NCI-H2171 treated with DMSO at 0.1 percent for 48 hours (cell line): ENCODE data around the gene B4GALNT2.
"Not testable (repeated sequence)": the region's sequence is repeated elsewhere in the genome, so short reads cannot be mapped to it uniquely, and the experiment has no call there.

Experiments used
- DNase-seq: peaks from one replicate; lab custom pipeline; 2025; lab: John Stamatoyannopoulos, UW

The B4GALNT2 gene

DNA sequence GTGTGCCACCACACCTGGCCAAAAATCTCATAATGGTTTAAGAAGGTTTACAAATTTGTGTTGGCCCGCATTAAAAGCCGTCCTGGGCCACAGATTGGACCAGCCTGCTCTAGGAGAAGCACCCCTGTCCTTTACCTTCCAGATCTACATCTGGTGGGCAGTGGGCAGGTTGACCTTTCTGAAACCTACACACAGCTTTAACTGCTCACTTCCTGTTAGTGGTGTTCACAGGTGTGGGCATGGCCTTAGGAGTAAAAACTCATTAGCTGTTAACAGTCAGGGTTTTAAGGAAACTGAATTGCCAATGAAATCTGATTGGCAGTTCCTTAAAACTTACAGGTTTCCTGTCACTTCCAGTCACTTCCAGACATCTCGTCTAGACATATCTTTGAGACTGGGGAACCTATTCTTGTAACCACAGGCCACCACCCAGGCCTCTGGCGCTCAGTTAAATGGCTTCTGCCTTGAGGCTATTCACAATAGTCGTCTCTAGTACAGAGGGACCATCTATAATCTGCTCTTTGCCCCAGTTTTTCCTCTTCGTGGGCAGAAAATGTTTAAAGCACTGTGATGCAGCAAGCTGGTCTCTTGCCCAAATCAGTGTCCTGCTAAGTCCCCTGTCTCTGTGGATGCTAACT lies 48.5 kb downstream of the B4GALNT2 start:
- no peak for DNase-seq

DNA sequence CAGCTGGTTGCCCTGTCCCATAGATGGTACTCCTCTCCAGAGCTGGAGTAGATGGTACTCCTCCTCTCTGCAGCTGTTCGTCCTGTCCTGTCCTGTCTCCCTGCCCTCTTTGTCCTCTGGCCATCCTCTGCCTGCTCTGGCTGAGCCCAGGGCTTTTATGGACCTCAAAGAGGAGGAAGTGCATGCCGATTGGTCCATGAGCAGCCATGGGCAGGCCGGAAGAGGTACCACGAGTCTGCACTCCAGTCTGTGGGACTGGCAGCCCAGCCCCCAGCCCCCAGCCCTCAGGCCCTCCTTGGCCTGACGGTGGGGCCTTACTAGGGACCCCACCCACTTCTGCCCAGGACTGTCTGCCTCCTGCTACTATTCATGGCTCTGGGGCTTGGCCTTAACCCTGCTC lies 50.8 kb downstream of the B4GALNT2 start:
- DNase-seq, result no peak

DNA sequence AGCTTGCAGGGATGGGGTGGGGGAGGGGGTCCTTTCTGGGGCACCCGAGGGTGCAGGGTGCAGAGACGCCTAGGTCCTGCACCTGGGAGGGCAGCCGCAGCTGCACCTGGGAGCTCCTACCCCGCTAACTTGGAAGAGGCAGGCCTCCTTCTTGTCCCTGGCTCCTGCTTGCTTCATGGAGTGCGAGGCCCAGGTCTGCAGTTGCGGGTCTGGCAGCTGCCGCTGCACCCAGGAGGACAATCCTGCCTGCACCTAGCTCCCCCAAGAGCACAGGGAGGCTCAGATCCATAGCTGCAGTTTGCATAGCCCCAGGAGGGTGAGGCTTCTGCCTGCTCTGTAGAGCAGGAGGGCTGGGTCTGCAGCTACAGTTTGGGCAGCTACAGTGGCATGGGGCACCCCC lies 51.2 kb downstream of the B4GALNT2 start:
- DNase-seq, result no peak

DNA sequence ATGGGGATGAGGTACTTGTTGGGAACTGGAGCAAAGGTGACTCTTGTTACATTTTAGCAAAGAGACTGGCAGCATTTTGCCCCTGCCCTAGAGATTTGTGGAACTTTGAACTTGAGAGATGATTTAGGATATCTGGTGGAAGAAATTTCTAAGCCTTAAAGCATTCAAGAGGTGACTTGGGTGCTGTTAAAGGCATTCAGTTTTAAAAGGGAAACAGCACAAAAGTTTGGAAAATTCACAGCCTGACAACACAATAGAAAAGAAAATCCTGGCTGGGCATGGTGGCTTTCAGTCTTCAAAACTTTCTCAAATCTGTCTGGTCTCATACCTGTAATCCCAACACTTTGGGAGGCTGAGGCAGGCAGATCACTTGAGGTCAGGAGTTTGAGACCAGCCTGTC lies 52.0 kb downstream of the B4GALNT2 start:
- DNase-seq, result not testable (repeated sequence)

DNA sequence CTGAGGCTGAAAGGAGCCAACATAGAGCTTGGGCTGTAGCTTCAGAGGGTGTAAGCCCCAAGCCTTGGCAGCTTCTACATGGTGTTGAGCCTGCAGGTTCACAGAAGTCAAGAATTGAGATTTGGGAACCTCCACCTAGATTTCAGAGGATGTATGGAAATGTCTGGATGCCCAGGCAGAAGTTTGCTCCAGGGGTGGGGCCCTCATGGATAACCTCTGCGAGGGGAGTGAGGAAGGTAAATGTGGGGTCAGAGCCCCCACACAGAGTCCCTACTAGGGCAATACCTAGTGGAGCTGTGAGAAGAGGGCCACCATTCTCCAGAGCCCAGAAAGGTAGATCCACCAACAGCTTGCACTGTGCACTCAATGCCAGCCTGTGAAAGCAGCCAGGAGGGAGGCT lies 52.8 kb downstream of the B4GALNT2 start:
- not testable (repeated sequence) for DNase-seq

DNA sequence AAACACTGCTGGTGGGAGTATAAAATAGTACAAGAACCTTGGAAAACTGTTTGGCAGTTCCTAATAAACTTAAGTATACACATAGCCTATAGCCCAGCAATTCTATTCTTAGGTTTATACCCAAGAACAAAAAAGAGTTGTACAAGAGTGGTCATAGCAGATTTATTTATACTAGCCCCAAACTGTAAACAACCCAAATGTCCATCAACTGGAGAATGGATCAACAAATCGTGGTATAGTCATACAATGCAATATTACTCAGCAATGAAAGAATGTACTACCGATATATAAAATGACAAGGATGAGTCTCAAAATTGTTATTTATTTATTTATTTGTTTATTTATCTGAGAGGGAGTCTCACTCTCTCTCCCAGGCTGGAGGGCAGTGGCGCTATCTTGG lies 54.7 kb downstream of the B4GALNT2 start:
- DNase-seq, result no peak

DNA sequence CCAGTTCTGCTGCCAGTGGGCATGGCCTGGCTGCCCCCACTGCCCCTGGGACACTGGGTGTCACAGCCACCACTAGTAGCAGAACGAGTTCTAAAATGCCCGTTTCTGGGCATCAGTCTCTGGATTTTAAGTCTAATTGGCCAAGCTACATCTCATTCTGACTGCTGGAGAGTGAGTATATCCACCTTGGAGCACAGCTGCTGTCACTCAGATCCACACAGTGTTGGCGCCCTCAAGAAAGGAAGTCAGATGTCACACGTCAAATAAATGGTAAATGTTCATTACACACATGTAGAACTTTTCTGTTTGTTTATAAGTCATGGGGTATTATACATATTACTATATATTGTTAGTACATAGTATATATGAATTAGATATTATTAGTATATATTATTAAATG lies 58.4 kb downstream of the B4GALNT2 start:
- DNase-seq, result peak; percentile 1

DNA sequence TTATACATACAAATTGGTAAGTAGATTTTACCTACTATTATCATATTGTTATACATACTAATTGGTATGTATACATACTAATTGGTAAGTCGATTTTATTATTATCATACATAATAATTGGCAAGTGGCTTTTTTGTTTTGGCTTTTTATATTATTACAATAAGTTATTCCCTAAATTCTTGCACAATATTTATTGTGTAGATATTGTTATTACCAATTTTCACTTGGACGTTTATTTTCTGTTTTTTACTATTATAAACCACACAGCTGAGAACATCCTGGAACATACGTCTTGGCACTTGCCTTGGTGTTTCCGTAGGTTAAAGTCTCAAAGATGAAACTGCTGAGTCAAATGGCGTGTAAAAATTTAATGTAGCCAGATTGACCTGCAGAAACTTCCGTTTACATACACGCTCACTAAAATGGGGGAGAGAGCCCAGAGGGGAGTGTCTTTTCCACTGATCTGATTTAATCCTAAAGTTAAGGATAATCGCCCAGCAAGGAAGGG lies 58.9 kb downstream of the B4GALNT2 start:
- DNase-seq, result no peak

DNA sequence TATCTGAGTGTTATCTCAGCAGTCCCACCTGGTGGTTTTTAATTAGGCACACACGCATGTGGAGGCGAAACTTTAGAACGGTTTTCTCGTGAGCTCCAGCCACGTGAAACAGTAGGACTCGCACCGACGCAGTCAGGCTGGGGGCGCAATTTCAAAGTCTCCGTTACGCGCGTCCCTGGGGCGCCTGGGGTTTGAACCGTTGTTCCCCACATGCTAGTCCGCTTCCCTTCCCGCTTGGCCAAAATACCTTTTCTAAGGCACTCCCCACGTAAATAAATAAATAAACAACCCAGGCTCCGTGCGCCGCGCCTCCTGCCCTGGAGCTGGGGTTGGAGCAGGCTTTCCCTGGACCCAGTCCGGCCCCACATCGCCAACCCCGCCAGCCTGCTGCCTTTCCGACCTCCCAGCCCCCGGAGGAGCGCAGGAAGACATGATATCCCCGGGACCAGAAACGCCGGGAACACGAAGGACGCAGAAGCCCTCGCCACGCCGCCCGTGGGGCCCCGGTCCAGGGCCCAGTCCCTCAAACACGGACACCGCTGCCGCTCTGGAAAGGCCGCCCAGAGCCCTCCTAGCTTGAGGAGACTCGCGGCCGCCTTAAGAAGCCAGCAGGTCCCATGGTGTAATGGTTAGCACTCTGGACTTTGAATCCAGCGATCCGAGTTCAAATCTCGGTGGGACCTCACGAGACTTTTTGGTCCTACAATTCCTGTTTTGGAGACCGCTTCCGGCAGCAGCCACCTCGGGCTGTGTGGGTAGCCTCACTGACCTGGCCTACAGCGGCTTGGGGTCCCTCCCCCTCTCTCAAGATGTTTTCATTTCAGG lies 59.6 kb downstream of the B4GALNT2 start:
- DNase-seq, result peak; percentile 90

DNA sequence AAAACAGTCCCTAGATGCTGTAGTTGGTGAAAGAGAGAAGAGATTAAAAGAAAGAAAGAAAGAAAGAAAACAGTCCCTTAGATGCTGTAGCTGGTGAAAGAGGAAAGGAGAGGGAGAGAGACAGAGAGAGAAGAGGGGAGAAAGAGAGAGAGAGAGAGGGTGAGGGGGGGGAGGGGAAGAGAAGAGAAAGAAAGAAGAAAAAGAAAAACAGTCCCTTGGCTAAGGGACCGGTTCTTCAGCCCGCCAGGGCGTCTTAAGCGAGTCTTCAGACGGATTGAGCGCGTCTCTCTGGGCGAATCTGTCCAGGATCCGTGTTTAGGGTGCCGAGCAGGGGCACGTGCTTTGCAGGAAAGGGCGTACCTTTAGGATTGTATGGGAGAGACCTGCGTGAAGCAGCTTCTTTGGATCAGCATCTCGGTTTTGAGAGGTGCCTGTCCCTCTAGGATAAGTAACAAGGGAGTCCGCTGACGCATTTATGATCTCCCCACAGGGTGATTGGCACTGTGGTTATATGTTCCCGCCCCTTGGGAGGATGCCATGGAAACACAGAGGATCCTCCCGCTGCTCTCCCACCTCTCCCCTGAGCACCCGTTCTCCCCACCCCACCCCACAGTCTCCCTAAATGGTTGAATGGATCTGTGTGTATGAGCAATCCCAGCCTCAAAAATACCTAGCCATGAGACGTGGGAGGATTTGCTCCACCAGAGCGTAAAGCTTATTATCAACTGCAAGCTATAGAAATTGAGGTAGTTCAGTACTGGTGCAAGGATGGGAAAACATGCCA lies 61.1 kb downstream of the B4GALNT2 start:
- peak; percentile 63 for DNase-seq

DNA sequence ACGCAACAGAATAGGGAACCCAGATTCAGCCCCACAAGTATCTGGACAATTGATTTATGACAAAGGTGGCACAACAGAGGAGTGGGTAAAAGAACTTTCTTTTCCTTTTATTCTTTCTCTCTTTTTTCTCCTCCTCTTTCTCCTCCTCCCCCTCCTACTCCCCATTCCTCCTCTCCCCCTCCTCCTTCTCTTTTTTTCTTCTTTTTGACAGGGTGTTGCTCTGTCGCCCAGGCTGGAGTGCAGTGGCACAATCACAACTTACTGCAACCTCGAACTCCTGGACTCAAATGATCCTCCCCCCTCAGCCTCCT lies 61.7 kb downstream of the B4GALNT2 start:
- no peak for DNase-seq

DNA sequence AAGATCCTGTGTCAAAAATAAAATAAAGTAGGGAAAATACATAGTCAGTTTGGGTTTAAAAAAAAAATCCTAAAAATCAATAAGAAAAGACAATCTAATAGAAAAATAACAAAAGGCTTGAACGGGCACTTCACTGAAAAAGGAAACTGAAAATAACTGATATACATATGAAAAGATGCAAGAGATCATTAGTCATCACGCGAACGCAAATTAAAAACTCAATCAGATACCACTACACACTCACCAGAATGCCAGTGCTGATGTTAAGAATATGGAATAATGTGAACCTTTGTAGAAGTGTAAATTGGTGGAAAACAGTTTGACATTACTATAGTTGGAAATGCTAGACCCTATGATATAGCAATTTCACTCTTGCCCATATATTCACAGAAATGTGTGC lies 63.2 kb downstream of the B4GALNT2 start:
- DNase-seq, result no peak

DNA sequence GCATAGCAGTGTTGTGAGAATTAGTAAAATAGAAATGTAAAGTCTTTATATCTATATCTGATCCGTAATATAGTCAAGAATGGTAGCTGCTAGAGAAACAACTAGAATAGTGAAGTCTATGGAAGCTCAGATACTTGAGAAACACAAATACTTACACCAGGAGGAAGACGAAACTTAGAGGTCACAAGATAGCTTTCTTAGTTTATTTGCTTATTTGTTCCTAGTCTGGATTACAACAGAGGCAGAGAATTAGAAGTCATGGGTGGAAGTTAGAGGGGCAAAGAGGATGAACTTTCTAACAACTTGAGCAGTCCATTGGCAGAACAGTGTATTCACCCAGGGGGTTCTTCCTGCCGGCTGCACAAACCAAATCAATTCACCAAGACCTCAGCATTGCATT lies 64.0 kb downstream of the B4GALNT2 start:
- DNase-seq, result no peak

DNA sequence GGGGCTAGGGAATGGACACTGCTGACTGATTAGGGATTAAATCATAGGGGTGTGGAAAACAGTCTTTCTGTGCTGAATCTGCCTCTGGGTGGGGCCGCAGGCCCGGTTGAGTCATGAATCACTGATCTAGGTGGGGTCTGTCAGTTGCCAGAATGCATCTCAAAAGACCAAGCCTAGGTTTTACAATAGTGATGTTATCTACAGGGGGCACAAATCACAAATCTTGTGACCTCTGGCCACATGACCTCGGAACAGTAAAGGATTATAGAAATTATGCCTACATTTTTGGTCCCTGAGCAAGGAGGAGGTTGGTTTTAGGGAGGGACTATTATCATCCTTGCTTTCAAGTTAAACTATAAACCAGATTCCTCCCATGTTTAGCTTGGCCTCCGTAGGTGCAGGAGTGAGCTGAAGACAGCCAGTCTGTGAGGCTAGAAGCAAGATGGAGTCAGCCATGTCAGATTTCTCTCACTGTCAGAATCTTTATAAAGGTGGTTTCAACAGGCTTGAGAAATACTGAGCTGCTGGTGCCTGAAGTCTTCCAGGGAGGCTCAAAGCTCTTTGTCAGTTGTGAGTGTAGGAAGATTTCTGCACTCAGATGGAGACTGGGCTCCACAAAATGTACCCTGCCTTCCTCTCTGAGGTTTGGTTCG lies 64.9 kb downstream of the B4GALNT2 start:
- no peak for DNase-seq

DNA sequence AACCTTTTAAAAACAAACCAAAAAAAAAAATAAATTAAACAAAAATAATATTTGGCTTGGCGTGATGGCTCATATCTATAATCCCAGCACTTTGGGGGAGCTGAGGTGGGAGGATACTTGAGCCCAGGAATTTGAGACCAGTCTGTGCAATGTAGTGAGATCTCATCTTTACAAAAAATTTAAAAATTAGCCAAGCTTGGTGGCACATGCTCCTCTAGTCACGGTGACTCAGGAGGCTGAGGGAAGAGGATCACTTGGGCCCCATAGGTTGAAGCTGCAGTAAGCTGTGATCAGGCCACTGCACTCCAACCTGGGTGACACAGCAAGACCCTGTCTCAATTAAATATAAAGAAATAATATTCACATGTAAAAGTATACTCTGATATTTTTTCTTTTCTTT lies 65.6 kb downstream of the B4GALNT2 start:
- no peak for DNase-seq

DNA sequence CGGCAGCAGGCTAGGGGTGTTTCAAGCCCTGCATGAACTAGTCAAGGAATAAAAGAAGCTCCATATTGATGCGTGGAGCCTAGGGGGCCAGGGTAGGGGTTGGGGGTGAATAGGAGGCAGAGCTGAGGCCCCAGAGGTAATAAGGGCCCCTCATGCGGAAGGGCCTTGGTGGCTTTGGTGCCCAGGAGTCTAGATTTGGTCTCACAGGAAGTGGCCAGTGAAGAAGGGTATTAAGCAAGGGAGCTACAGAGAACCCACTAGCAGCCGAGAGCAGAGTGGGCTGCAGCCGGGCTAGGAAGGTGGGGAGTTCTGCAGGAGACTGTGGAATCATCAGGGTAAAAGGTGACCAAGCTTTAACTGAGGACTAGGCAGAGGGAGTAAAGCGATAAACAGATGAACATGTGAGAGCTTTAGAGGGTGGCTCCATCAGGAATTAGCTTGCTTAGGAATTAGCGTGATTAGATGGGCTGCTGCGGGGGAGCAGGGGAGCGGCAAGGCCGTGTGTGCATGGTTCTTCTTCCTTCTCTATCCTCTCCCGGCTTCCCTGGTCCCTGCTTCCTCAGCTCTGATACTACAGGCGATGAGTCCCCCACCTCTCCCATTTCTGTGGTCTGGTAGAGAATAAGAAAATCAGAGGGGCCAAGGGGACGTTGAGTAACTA lies 68.0 kb downstream of the B4GALNT2 start:
- DNase-seq, result no peak

DNA sequence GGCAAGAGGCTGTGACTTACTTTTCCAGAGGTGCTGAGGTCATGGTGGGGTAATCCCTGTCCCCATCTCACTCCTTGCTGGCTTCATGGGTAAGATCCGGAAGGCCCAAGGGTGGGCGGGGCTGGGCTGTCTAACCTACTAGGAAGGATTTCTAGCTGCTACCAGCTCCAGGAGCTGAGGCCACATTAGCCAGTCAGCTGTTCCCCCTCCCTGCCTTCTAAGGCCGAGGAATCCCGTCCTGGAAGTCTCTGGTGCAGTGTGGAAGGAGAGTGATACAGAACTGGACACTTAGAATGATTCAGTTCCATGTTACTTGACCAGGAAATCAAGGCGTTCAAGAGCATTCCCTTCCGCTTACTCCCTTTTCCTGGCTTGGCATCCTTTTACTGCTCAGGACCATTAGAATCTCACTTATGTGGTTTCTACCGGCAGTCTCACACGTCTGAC lies 68.9 kb downstream of the B4GALNT2 start:
- DNase-seq, result no peak

DNA sequence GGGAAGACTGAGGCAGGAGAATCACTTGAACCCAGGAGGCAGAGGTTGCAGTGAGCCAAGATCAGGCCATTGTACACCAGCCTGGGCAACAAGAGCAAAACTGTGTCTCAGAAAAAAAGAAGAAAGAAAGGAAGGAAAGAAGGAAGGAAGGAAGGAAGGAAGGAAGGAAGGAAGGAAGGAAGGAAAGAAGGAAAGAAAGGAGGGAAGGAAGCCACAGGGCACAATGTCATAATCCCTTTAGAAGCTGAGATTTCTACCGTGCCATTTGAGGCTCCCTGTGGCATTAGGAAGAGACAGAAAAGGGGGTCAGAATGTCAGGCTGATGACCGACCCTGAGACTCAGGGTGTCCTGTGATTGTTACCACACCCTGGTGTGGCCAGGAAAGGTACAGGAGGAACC lies 71.2 kb downstream of the B4GALNT2 start:
- no peak for DNase-seq

DNA sequence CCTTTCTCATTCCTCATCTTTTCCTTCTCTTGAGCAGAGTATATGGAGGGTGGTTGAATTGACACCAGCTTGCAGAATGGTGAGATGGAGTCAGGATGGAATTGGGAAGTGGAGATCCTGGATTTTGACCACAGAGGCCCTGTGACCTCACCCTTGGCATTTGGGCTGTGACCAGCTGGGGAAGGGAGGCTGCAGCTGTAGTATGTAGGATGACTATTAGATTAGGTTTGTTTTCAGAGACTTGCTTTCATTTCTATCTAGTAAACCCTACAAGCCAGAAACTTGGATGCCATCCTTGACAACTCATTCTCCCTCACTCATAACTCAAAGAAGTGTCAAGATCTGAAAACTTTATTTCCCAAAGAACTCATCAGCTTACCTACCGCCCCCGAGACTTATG lies 71.9 kb downstream of the B4GALNT2 start:
- no peak for DNase-seq

DNA sequence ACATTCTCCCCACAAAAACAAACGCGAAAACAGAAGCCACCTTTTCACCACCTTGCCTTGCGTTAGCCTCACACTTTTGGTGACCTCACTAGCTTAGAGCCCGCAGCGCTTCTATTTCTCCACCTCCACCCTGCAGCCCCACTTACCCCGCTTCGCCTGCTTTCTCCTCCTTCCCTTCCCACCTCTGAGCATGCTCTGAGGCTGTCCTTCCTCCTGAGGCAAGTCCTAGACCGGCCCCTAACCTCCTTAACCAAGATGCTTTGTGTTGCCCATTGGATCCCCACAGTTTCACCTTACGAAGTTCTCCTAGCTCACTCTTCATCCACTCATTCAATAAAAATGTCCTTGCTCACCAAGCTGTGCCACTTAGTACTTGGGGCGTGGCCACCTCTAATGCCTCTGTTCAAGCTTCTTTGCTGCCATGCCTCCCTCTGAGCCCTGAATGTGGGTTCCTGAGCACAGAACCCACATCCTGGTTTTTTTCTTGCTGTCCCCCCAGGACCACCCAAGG lies 76.5 kb downstream of the B4GALNT2 start:
- no peak for DNase-seq
